KOPT-K1 (cell line): Measurements from ENCODE around the gene PSMB1.
A peak's percentile ranks its signal among the peaks of the same experiment; 100 is the strongest.
"Not testable (repeated sequence)": the region's sequence is repeated elsewhere in the genome, so short reads cannot be mapped to it uniquely, and the experiment has no call there.

ENCODE experiments used
- H3K27ac ChIP-seq: fragments of 200-600 bp; sonication (generic); 2 replicates; pipeline ENCODE4 v1.5.1; 2016; ENCODE audit warnings: antibody characterized with exemption, mild to moderate bottlenecking, low read depth, low read length; ENCODE audit not compliant: poor library complexity, severe bottlenecking
- H3K36me3 ChIP-seq: fragments of 200-600 bp; sonication (generic); 2 replicates; pipeline ENCODE4 v1.5.1; 2017; ENCODE audit warnings: antibody characterized with exemption, mild to moderate bottlenecking, low read length, moderate library complexity; ENCODE audit not compliant: insufficient read depth
- H3K9me3 ChIP-seq: fragments of 200-600 bp; sonication (generic); 2 replicates; pipeline ENCODE4 v1.5.1; 2017; ENCODE audit warnings: antibody characterized with exemption, low read length, mild to moderate bottlenecking; ENCODE audit not compliant: insufficient read depth, poor library complexity, severe bottlenecking

Gene PSMB1

GRCh38 chr6:170554013-170554795 is 1.1 kb upstream of the PSMB1 start, which contains the start of gene TBP:
Gene TBP (plus strand): TSS chr6:170554369. CDS start chr6:170557030, 2,661 bp downstream.
- Histone ChIP-seq H3K36me3 (peaks cover 40% of the 10 kb centered on the region), H3K27ac (peak within 1 kb of the TSS; percentile 83), H3K9me3 (no peaks in the 10 kb centered on the region)

- Histone ChIP-seq H3K36me3 (peaks cover 40% of the 10 kb centered on the region), H3K9me3 (no peaks in the 10 kb centered on the region), H3K27ac (peak overlapping the region; percentile 83)
Observed at GRCh38 chr6:170553534-170554012, 466 bp upstream of the PSMB1 start.

GRCh38 chr6:170545405-170545804 is 7.7 kb downstream of the PSMB1 start:
- Histone ChIP-seq H3K9me3 (no peaks in the 10 kb centered on the region), H3K36me3 (peaks cover 99% of the 10 kb centered on the region), H3K27ac (no peak overlapping the region)

- Histone ChIP-seq H3K27ac (no peak overlapping the region), H3K36me3 (peaks cover 99% of the 10 kb centered on the region), H3K9me3 (no peaks in the 10 kb centered on the region)
Observed at GRCh38 chr6:170542031-170542719, 10.9 kb downstream of the PSMB1 start.

- peaks cover 100% of the 10 kb centered on the region for H3K36me3 ChIP-seq
Observed at GRCh38 chr6:170537329-170537728, 15.8 kb downstream of the PSMB1 start.

GRCh38 chr6:170536671-170537070 is 16.4 kb downstream of the PSMB1 start:
- Histone ChIP-seq H3K36me3 (peaks cover 100% of the 10 kb centered on the region), H3K9me3 (no peaks in the 10 kb centered on the region)

More at GRCh38 chr6:170537329-170537728, 15.8 kb downstream of the PSMB1 start:
- Histone ChIP-seq H3K9me3 (no peaks in the 10 kb centered on the region), H3K27ac (no peak overlapping the region)

GRCh38 chr6:170535004-170535403 is 18.1 kb downstream of the PSMB1 start:
- H3K36me3 ChIP-seq, result peaks cover 86% of the 10 kb centered on the region
- no peaks in the 10 kb centered on the region for H3K9me3 ChIP-seq
- H3K27ac ChIP-seq, result no peak overlapping the region

More at GRCh38 chr6:170536671-170537070, 16.4 kb downstream of the PSMB1 start:
- H3K27ac ChIP-seq, result no peak overlapping the region

- Histone ChIP-seq H3K27ac (no peak overlapping the region), H3K36me3 (peaks cover 74% of the 10 kb centered on the region), H3K9me3 (no peaks in the 10 kb centered on the region)
Observed at GRCh38 chr6:170533792-170534191, 19.3 kb downstream of the PSMB1 start.

- Histone ChIP-seq H3K27ac (no peak overlapping the region), H3K36me3 (peaks cover 66% of the 10 kb centered on the region), H3K9me3 (no peaks in the 10 kb centered on the region)
Observed at GRCh38 chr6:170532867-170533488, 20.1 kb downstream of the PSMB1 start.

- Histone ChIP-seq H3K36me3 (peaks cover 36% of the 10 kb centered on the region), H3K9me3 (no peaks in the 10 kb centered on the region), H3K27ac (no peak overlapping the region)
Observed at GRCh38 chr6:170529839-170530469, 23.2 kb downstream of the PSMB1 start.

- not testable (repeated sequence) for H3K27ac ChIP-seq, H3K9me3 ChIP-seq
- peaks cover 16% of the 10 kb centered on the region for H3K36me3 ChIP-seq
Observed at GRCh38 chr6:170527995-170528394, 25.1 kb downstream of the PSMB1 start.

- Histone ChIP-seq H3K27ac (no peak overlapping the region), H3K9me3 (no peaks in the 10 kb centered on the region), H3K36me3 (no peaks in the 10 kb centered on the region)
Observed at GRCh38 chr6:170525795-170526194, 27.3 kb downstream of the PSMB1 start.

- H3K36me3 ChIP-seq, result no peaks in the 10 kb centered on the region
- no peaks in the 10 kb centered on the region for H3K9me3 ChIP-seq
- H3K27ac ChIP-seq, result no peak overlapping the region
Observed at GRCh38 chr6:170524172-170524502, 29.0 kb downstream of the PSMB1 start.

GRCh38 chr6:170523256-170524171 is 29.6 kb downstream of the PSMB1 start:
- Histone ChIP-seq H3K27ac (no peak overlapping the region), H3K9me3 (no peaks in the 10 kb centered on the region), H3K36me3 (no peaks in the 10 kb centered on the region)
